HepG2 (cell line): Measurements from ENCODE around the gene UBL7. TPM values are rescaled to one million over a fixed set of nuclear protein-coding genes. Genes with fewer than 3 reads are reported as not detected.

Experiments
- ATAC-seq: fragments of 200-7000 bp; cut with Tn5 transposase; 3 replicates; pipeline ENCODE4 v1.9.1; 2020; ENCODE audit warnings: mild to moderate bottlenecking, moderate library complexity
- BruUV-seq: library from RNA; stranded (reverse); fragments of 400-500 nt; replicated peaks from 2 replicates; lab custom pipeline; 2021; lab: Mats Ljungman, UMichigan
- CTCF ChIA-PET: fragments of 300-600 bp; formaldehyde crosslinking; extraction: SDS; loops from one replicate; lab custom pipeline; 2021; ENCODE audit warnings: low total read pairs, inconsistent platforms, low intra/inter-chr PET ratio; lab: Yijun Ruan, JAX
- POLR2A ChIA-PET: fragments of 350-600 bp; sonication (Branson Sonifier 250); formaldehyde crosslinking; loops from one replicate; lab custom pipeline; 2020; ENCODE audit warnings: antibody characterized with exemption, inconsistent platforms; lab: Yijun Ruan, JAX
- DNase-seq: peaks from one replicate; pipeline ENCODE4 v3.0.0-alpha.2; 2015; ENCODE audit warnings: low spot score
- FAIRE-seq: peaks from 3 replicates; lab custom pipeline; 2011; peaks lifted over from hg19 to GRCh38; lab: Jason Lieb, UNC
- H2AFZ ChIP-seq: one replicate; pipeline ENCODE4 v1.6.1; 2011; ENCODE audit warnings: low read length, inconsistent platforms
- H3K27ac ChIP-seq: fragments of 300-600 bp; 3 replicates; pipeline ENCODE4 v1.8.0; 2011; ENCODE audit warnings: mixed run types, mild to moderate bottlenecking, mixed read lengths, low read length, inconsistent platforms; ENCODE audit not compliant: insufficient read depth; ENCODE audit errors: extremely low read length
- H3K27me3 ChIP-seq, 2 experiments: fragments of 200-600 bp in 1 of 2; 2 replicates in 1 of 2; 3 replicates in 1 of 2; pipeline versions ENCODE4 v1.6.0 to v1.8.0; 2011; ENCODE audit warnings: low read length in 2 of 2, mild to moderate bottlenecking in 2 of 2, moderate library complexity in 2 of 2, inconsistent platforms in 1 of 2; ENCODE audit not compliant: insufficient read depth in 2 of 2, control insufficient read depth in 1 of 2
- H3K36me3 ChIP-seq, 2 experiments: fragments of 200-600 bp in 1 of 2; replicated peaks in 1 of 2; 2 replicates in 1 of 2; 3 replicates in 1 of 2; pipeline versions ENCODE4 v1.5.1 to v1.8.0; 2011; ENCODE audit warnings: low read length in 2 of 2, inconsistent platforms in 1 of 2; ENCODE audit not compliant: insufficient read depth in 2 of 2, control insufficient read depth in 1 of 2
- H3K4me1 ChIP-seq: 2 replicates; pipeline ENCODE4 v1.5.1; 2012; ENCODE audit warnings: low read length, inconsistent platforms; ENCODE audit not compliant: insufficient read depth
- H3K4me2 ChIP-seq: 2 replicates; pipeline ENCODE4 v1.6.0; 2011; ENCODE audit warnings: low read depth, low read length, inconsistent platforms
- H3K4me3 ChIP-seq, 3 experiments: fragments of 200-600 bp in 1 of 3; sonication (generic), shearing (Covaris generic) in 1 of 3; replicated peaks in 1 of 3; 2 replicates each; pipeline ENCODE4 v1.5.1; 2011 to 2016; ENCODE audit warnings: low read length in 3 of 3, inconsistent platforms in 2 of 3, low read depth in 2 of 3, mild to moderate bottlenecking in 2 of 3, control low read depth in 1 of 3, mixed read lengths in 1 of 3; ENCODE audit not compliant: insufficient read depth in 1 of 3
- H3K79me2 ChIP-seq: one replicate; pipeline ENCODE4 v1.6.1; 2011; ENCODE audit warnings: low read length, inconsistent platforms; ENCODE audit not compliant: insufficient read depth
- H3K9ac ChIP-seq: 2 replicates; pipeline ENCODE4 v1.6.0; 2011; ENCODE audit warnings: mild to moderate bottlenecking, low read depth, low read length, inconsistent platforms; ENCODE audit not compliant: insufficient read depth
- H3K9me3 ChIP-seq: 2 replicates; pipeline ENCODE4 v1.5.1; 2012; ENCODE audit warnings: mild to moderate bottlenecking, low read length
- H4K20me1 ChIP-seq: 2 replicates; pipeline ENCODE4 v1.6.0; 2011; ENCODE audit warnings: inconsistent platforms, mild to moderate bottlenecking, low read length, moderate library complexity; ENCODE audit not compliant: insufficient read depth
- AHDC1 ChIP-seq: sonication (generic); formaldehyde crosslinking; IDR thresholded peaks from 2 replicates; pipeline ENCODE4 v1.5.1; 2020; ENCODE audit warnings: mild to moderate bottlenecking, missing genetic modification reagents, borderline replicate concordance
- E2F5 ChIP-seq: sonication (generic); formaldehyde crosslinking; conservative IDR thresholded peaks from 2 replicates; pipeline ENCODE4 v1.4.0; 2020; ENCODE audit warnings: missing genetic modification reagents
- ETS1 ChIP-seq: sonication (generic); formaldehyde crosslinking; IDR thresholded peaks from 2 replicates; pipeline ENCODE4 v1.4.0; 2020; ENCODE audit warnings: missing genetic modification reagents
- HDAC2 ChIP-seq: sonication (generic); formaldehyde crosslinking; IDR thresholded peaks from 2 replicates; pipeline ENCODE4 v1.4.0; 2020; ENCODE audit warnings: missing genetic modification reagents
- HNRNPL ChIP-seq: fragments of 200-400 bp; formaldehyde crosslinking; IDR thresholded peaks from 2 replicates; pipeline ENCODE4 v1.6.1; 2017; ENCODE audit warnings: mild to moderate bottlenecking, low read depth, low read length
- PTBP1 ChIP-seq: fragments of 200-400 bp; formaldehyde crosslinking; IDR thresholded peaks from 2 replicates; pipeline ENCODE4 v1.6.1; 2018; ENCODE audit warnings: low read length, low read depth; ENCODE audit not compliant: poor library complexity, severe bottlenecking
- RXRA ChIP-seq: sonication (generic); formaldehyde crosslinking; IDR thresholded peaks from 2 replicates; pipeline ENCODE4 v1.5.1; 2020; ENCODE audit warnings: missing genetic modification reagents
- SSRP1 ChIP-seq: IDR thresholded peaks from 2 replicates; pipeline ENCODE4 v1.6.1; 2016; ENCODE audit warnings: control low read depth
- ZBTB33 ChIP-seq: sonication (generic); formaldehyde crosslinking; IDR thresholded peaks from 2 replicates; pipeline ENCODE4 v1.4.0; 2020; ENCODE audit warnings: missing genetic modification reagents
- ZC3H13 ChIP-seq: sonication (generic); formaldehyde crosslinking; IDR thresholded peaks from 2 replicates; pipeline ENCODE4 v1.8.1; 2023; ENCODE audit warnings: mild to moderate bottlenecking, missing genetic modification reagents, moderate library complexity
- ZNF12 ChIP-seq: sonication (generic); formaldehyde crosslinking; IDR thresholded peaks from 2 replicates; pipeline ENCODE4 v1.5.0; 2020; ENCODE audit warnings: missing genetic modification reagents
- ZNF569 ChIP-seq: sonication (generic); formaldehyde crosslinking; IDR thresholded peaks from 2 replicates; pipeline ENCODE4 v1.5.0; 2020; ENCODE audit warnings: mild to moderate bottlenecking, missing genetic modification reagents, moderate library complexity, borderline replicate concordance
- ZNF784 ChIP-seq: sonication (generic); formaldehyde crosslinking; IDR thresholded peaks from 2 replicates; pipeline ENCODE4 v1.5.1; 2020; ENCODE audit warnings: missing genetic modification reagents, mild to moderate bottlenecking, borderline replicate concordance
- WGBS: methylation state at CpG from one replicate; pipeline ENCODE4 v1.1.6; 2017; ENCODE audit warnings: low lambda C conversion rate; 5-methylcytosine and 5-hydroxymethylcytosine counted together
- in situ Hi-C: cut with HindIII; loops from 2 replicates; pipeline ENCODE4 v1.10.0; 2017; ENCODE audit warnings: low pct_unique_long_range_greater_than_20kb; ENCODE audit not compliant: extremely low pct_ligation_motif_present
- intact Hi-C: fragments of 100-400 bp; cut with micrococcal nuclease; formaldehyde crosslinking; loops from one replicate; pipeline ENCODE4 v1.10.0; 2022; ENCODE audit not compliant: unreplicated experiment
- polyA plus RNA-seq, 8 experiments: library from polyadenylated mRNA; depleted of rRNA in 3 of 8; stranded (reverse) in 7 of 8; unstranded in 1 of 8; fragments of >200 nt; fragmentation: Illumina TruSeq in 4 of 8; extraction: Trizol in 4 of 8; gene quantifications; 2 replicates each; pipeline versions ENCODE4 v1.2.1 to v1.2.3, GENCODE V29; 2011 to 2016; ENCODE audit warnings: low read depth in 4 of 8, missing spikeins in 1 of 8, mixed read lengths in 1 of 8; ENCODE audit not compliant: insufficient read depth in 1 of 8
- total RNA-seq, 5 experiments: library from RNA; depleted of rRNA; stranded (reverse); fragments of >200 nt; fragmentation: Illumina TruSeq; extraction: Trizol; gene quantifications; 2 replicates each; pipeline ENCODE4 v1.2.3, GENCODE V29; 2016; ENCODE audit warnings: low read depth in 1 of 5

UBL7 gene
- total and polyA plus RNA-seq, 2 of the 13 experiments (the other 11 are each of a cell fraction or from before 2014, with no cell fraction given): 55.0 to 63.5 TPM

GRCh38 chr15:74442604-74443003 lies 18.4 kb downstream of the UBL7 start:
- ATAC-seq (peak; percentile 26), FAIRE-seq (no peak), DNase-seq (peak; percentile 39)
- Histone ChIP-seq H4K20me1 (no peaks in the 10 kb centered on the region), H3K9me3 (no peaks in the 10 kb centered on the region), H3K27me3 (no peaks in the 10 kb centered on the region), H3K9ac (peak overlapping the region; percentile 94), H3K79me2 (no peaks in the 10 kb centered on the region), H3K4me1 (peaks cover 97% of the 10 kb centered on the region), H2AFZ (no peak overlapping the region), H3K4me3 (peak overlapping the region; percentile 46 to 74 (median 52)), H3K4me2 (peak overlapping the region; percentile 100), H3K27ac (peak overlapping the region; percentile 97), H3K36me3 (peaks cover 2 to 9% of the 10 kb centered on the region in 2 experiments; a peak in 2 of 5 replicates)
- CTCF ChIA-PET: no interaction called here
- intact Hi-C loops: loop anchor here (1.0 to 5.0 kb wide), 3 partner anchors 19 to 175 kb away; partner anchors contain the start of genes CLK3 and UBL7
- WGBS: 4% methylated on average over 3 of the region's 3 CpGs
- BruUV-seq: no TSS peak
- POLR2A ChIA-PET: interaction anchor here (0.7 to 9.6 kb wide), 29 partner anchors 12 to 1009 kb away, joined by 3 to 357 read pairs (median 7); partner anchors contain the start of genes ARID3B, SEMA7A and UBL7
- in situ Hi-C loops: no loop called here
- TF ChIP-seq ZC3H13 (no peak), ETS1 (no peak), ZNF784 (CRISPR knock-in tag) (no peak), SSRP1 (CRISPR knock-in tag) (no peak; the same call in 1 of the 2 replicates), HNRNPL (no peak), RXRA (CRISPR knock-in tag) (no peak), E2F5 (no peak), HDAC2 (CRISPR knock-in tag) (peak; percentile 25; the same call in 1 of the 2 replicates), ZBTB33 (0 out of 2 replicates have a peak, but pooled peaks have one; percentile 16), PTBP1 (peak; percentile 56), ZNF569 (CRISPR knock-in tag) (no peak), AHDC1 (CRISPR knock-in tag) (peak; percentile 4; the same call in 1 of the 2 replicates), ZNF12 (CRISPR knock-in tag) (no peak)
